Thyroid gland (tissue), 4 donors: ENCODE results near the gene CPN2.

Source experiments
- CTCF ChIP-seq, 6 experiments: fragments of 200-600 bp in 3 of 6; fragments of 450-650 bp in 3 of 6; sonication (generic) in 3 of 6; IDR thresholded peaks; one replicate each; pipeline ENCODE4 v1.5.1; 2016 to 2019; ENCODE audit warnings: antibody characterized with exemption in 6 of 6, mild to moderate bottlenecking in 2 of 6, inconsistent platforms in 1 of 6, moderate library complexity in 1 of 6
- POLR2A ChIP-seq, 2 donors: fragments of 450-650 bp; IDR thresholded peaks; one replicate each; pipeline ENCODE4 v1.6.1; 2017; ENCODE audit warnings: antibody characterized with exemption in 2 of 2, mild to moderate bottlenecking in 2 of 2, moderate library complexity in 1 of 2

GRCh38 chr3:194396859-194397756, 46.0 kb upstream of the CPN2 start:
- TF ChIP-seq CTCF (IDR thresholded peaks at IDR 0.05) (no peak), POLR2A (IDR thresholded peaks at IDR 0.05) (no peak)
